HCT116 (cell line): ENCODE results near the gene CACNA2D3.

Experiments
- CEBPB ChIP-seq: IDR thresholded peaks from 2 replicates; pipeline ENCODE4 v1.6.1; 2012; ENCODE audit warnings: low read depth
- POLR2A ChIP-seq: IDR thresholded peaks from 2 replicates; pipeline ENCODE4 v1.7.0; 2011; ENCODE audit warnings: borderline replicate concordance; ENCODE audit not compliant: insufficient read depth, insufficient read length; ENCODE audit errors: extremely low read depth
- POLR2AphosphoS5 ChIP-seq: IDR thresholded peaks from 2 replicates; pipeline ENCODE4 v1.6.1; 2011; ENCODE audit warnings: mild to moderate bottlenecking, low read depth, low read length, moderate library complexity
- ZNF274 ChIP-seq: fragments of 200-500 bp; sonication (Bioruptor generic); IDR thresholded peaks from 2 replicates; pipeline ENCODE4 v1.6.1; 2014; ENCODE audit warnings: mild to moderate bottlenecking, low read depth, low read length, inconsistent platforms
- TF ChIP-seq, protein P1 (sequence below), 3 experiments: fragments of 200-600 bp in 1 of 3; sonication (generic) in 1 of 3; IDR thresholded peaks in 2 of 3; conservative IDR thresholded peaks in 1 of 3; 2 replicates each; pipeline ENCODE4 v1.5.1; 2012 to 2017; ENCODE audit warnings: low read depth in 2 of 3, low read length in 2 of 3, antibody characterized with exemption in 1 of 3, borderline replicate concordance in 1 of 3, control low read depth in 1 of 3, mild to moderate bottlenecking in 1 of 3, mixed read lengths in 1 of 3, mixed run types in 1 of 3, moderate library complexity in 1 of 3; ENCODE audit not compliant: insufficient read depth in 1 of 3
- TF ChIP-seq, protein P2 (sequence below): IDR thresholded peaks from 2 replicates; pipeline ENCODE4 v1.6.1; 2011; ENCODE audit warnings: mild to moderate bottlenecking, low read length, moderate library complexity; ENCODE audit not compliant: insufficient replicate concordance; ENCODE audit errors: extremely low read depth
- TF ChIP-seq, protein P3 (sequence below): IDR thresholded peaks from 2 replicates; pipeline ENCODE4 v1.6.1; 2012
- TF ChIP-seq, protein P4 (sequence below): IDR thresholded peaks from 2 replicates; pipeline ENCODE4 v1.6.1; 2012

DNA sequence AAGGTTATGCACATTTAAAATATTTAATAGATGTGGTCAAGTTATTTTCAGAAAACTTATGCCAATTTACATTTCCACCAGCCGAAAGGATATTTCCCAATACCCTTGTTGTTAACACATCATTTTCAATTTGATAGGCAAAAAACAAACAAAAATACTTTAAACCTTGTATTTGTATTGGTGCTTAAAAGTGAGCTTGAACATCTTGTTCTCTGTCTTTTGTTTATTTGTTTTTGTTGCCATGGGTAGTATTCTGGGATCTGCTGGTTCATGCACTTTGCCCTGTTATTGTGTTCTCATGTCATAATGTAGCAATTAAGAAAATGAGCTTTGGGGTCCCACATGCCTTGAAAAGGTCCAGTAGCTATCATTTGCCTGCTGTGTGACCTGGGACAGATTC is 614.1 kb downstream of the CACNA2D3 start:
- TF ChIP-seq POLR2A, result no peak
- TF ChIP-seq ZNF274, result no peak
- TF ChIP-seq, protein P1, sequence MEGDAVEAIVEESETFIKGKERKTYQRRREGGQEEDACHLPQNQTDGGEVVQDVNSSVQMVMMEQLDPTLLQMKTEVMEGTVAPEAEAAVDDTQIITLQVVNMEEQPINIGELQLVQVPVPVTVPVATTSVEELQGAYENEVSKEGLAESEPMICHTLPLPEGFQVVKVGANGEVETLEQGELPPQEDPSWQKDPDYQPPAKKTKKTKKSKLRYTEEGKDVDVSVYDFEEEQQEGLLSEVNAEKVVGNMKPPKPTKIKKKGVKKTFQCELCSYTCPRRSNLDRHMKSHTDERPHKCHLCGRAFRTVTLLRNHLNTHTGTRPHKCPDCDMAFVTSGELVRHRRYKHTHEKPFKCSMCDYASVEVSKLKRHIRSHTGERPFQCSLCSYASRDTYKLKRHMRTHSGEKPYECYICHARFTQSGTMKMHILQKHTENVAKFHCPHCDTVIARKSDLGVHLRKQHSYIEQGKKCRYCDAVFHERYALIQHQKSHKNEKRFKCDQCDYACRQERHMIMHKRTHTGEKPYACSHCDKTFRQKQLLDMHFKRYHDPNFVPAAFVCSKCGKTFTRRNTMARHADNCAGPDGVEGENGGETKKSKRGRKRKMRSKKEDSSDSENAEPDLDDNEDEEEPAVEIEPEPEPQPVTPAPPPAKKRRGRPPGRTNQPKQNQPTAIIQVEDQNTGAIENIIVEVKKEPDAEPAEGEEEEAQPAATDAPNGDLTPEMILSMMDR (IDR thresholded peaks at IDR 0.05 in 2 of 3, conservative IDR thresholded peaks at IDR 0.05 in 1 of 3; ENCODE audit: borderline replicate concordance in 1 of 3, insufficient read depth in 1 of 3, low read depth in 2 of 3, low read length in 2 of 3), result no peak
- no peak for TF ChIP-seq POLR2AphosphoS5
- TF ChIP-seq, protein P2, sequence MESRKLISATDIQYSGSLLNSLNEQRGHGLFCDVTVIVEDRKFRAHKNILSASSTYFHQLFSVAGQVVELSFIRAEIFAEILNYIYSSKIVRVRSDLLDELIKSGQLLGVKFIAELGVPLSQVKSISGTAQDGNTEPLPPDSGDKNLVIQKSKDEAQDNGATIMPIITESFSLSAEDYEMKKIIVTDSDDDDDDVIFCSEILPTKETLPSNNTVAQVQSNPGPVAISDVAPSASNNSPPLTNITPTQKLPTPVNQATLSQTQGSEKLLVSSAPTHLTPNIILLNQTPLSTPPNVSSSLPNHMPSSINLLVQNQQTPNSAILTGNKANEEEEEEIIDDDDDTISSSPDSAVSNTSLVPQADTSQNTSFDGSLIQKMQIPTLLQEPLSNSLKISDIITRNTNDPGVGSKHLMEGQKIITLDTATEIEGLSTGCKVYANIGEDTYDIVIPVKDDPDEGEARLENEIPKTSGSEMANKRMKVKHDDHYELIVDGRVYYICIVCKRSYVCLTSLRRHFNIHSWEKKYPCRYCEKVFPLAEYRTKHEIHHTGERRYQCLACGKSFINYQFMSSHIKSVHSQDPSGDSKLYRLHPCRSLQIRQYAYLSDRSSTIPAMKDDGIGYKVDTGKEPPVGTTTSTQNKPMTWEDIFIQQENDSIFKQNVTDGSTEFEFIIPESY, result no peak
- TF ChIP-seq, protein P3, sequence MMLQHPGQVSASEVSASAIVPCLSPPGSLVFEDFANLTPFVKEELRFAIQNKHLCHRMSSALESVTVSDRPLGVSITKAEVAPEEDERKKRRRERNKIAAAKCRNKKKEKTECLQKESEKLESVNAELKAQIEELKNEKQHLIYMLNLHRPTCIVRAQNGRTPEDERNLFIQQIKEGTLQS, result no peak
- TF ChIP-seq CEBPB, result no peak
- TF ChIP-seq, protein P4, sequence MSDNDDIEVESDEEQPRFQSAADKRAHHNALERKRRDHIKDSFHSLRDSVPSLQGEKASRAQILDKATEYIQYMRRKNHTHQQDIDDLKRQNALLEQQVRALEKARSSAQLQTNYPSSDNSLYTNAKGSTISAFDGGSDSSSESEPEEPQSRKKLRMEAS, result no peak
